Activated CD4-positive, alpha-beta T cell treated with anti-CD3 and anti-CD28 coated beads for 4 hours (primary cell): ENCODE measurements around the gene FHAD1.
"Not testable (repeated sequence)": the region's sequence is repeated elsewhere in the genome, so short reads cannot be mapped to it uniquely, and the experiment has no call there.

Experiments used
- DNase-seq, 2 donors: peaks; one replicate each; pipeline ENCODE4 v3.0.0-alpha.2; 2020

FHAD1 gene

DNA sequence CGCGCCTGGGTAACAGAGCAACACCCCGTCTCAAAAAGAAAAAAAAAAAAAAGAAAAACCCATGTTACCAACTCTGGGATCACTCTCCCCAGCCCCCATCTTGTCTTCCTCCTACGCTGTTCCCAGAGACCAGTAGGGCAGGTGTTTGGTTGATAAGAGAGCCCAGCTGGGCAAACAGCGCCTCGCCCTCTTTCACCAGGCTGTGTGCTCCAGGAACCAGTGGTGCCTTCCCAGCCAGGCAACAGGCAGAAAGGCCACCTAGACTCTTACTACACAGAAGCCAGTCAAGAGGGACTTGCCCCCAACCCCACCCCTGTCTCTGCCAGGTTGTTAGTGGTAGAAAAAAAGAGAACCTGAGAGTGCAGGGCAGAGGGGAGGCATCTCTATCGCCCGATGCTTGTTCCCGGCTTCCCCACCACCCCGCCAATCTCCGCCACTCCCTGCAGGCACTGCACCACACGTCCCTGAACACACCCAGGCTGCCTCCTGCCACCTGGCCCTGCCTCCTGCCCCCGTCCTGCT lies 177.2 kb downstream of the FHAD1 start:
- no peak for DNase-seq

- no peak for DNase-seq
These were observed 178.0 kb downstream of the FHAD1 start for GRCh38 chr1:15424981-15425380.

- DNase-seq = no peak
These were observed 178.5 kb downstream of the FHAD1 start for GRCh38 chr1:15425521-15425920.

DNA sequence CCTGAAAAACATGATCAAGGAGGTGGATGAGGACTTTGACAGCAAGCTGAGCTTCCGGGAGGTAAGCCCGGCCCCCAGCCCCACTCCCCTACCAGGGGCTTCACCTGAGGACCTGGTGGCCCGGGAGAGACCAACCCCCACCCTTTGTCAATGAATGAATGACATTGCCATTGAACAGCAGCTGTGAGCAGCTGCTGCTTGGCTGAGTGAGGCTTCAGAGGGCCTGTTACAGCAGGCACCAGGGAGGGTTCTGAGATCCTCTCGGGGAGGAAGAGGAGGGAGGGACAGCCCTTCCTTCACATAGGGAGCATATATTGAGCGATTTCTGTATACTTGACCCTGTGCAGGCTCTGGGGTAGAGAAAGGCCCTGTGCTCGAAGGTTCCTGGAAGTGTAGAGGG lies 178.9 kb downstream of the FHAD1 start:
- DNase-seq = no peak

GRCh38 chr1:15426492-15427279 lies 179.7 kb downstream of the FHAD1 start:
- no peak for DNase-seq

- no peak for DNase-seq
These were observed 180.2 kb downstream of the FHAD1 start for GRCh38 chr1:15427280-15427666.

DNA sequence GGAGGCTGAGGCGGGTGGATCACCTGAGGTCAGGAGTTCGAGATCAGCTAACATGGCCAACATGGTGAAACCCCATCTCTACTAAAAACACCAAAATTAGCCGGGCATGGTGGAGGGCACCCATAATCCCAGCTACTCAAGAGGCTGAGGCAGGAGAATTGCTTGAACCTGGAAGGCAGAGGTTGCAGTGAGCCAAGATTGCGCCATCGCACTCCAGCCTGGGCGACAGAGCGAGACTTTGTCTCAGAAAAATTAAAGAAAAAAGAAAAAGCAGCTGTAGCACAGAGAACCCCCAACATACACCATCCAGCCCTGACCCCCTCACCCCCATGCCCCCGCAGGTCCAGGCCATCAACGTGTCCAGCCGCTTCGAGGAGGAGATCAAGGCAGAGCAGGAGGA lies 181.2 kb downstream of the FHAD1 start:
- DNase-seq = not testable (repeated sequence)

GRCh38 chr1:15428815-15429435 lies 181.9 kb downstream of the FHAD1 start:
- no peak for DNase-seq

DNA sequence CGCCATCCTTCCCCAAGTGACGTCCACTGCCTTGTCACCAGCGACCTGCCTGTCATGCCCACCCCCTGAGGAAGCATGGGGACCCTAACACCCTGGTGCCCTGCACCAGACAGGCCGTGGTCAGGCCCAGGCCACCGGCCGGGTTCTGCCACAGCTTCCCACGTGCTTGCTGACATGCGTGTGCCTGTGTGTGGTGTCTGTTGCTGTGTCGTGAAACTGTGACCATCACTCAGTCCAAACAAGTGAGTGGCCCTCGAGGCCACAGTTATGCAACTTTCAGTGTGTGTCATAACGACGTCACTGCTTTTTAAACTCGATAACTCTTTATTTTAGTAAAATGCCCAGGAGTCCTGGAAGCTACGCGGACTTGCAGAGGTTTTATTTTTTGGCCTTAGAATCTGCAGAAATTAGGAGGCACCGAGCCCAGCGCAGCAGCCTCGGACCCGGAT lies 182.7 kb downstream of the FHAD1 start:
- DNase-seq = no peak

- DNase-seq = peak; percentile 63 to 80
These were observed 184.0 kb downstream of the FHAD1 start for GRCh38 chr1:15430787-15431570.

DNA sequence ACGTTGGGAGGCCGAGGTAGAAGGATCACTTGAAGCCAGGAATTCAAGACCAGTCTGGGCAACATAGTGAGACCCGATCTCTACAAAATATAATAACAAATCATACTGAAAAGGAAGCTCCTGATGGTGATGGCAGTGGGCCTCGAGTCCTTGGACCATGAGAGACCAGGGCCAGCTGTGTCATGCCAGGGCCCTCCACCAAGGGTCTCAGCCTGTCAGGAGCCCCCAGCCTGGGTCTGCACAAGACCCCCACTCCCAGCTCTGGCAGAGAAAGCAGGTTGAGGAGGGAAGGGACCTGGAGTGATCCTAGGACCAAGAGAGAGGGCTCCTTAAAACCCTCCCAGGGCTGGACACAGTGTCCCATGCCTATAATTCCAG lies 184.5 kb downstream of the FHAD1 start:
- no peak for DNase-seq

GRCh38 chr1:15432324-15432723 lies 185.3 kb downstream of the FHAD1 start:
- DNase-seq = no peak

GRCh38 chr1:15433471-15433870 lies 186.4 kb downstream of the FHAD1 start:
- no peak for DNase-seq

DNA sequence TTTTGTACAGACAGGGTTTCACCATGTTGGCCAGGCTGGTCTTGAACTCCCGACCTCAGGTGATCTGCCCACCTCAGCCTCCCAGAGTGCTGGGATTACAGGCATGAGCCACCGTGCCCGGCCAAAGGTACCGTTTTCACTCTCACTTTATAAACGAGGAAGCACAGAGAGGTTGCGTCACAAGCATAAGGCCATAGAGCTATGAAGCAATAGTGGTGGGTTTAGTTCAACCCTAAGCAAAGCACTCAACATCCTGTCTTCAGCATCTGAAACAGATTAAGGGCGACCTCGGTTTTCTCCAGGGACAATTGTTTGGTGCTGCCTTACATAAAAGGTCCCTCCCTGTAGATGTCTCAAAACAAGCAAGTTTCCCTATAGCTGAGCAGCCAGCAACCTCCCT lies 187.7 kb downstream of the FHAD1 start:
- not testable (repeated sequence) for DNase-seq

DNA sequence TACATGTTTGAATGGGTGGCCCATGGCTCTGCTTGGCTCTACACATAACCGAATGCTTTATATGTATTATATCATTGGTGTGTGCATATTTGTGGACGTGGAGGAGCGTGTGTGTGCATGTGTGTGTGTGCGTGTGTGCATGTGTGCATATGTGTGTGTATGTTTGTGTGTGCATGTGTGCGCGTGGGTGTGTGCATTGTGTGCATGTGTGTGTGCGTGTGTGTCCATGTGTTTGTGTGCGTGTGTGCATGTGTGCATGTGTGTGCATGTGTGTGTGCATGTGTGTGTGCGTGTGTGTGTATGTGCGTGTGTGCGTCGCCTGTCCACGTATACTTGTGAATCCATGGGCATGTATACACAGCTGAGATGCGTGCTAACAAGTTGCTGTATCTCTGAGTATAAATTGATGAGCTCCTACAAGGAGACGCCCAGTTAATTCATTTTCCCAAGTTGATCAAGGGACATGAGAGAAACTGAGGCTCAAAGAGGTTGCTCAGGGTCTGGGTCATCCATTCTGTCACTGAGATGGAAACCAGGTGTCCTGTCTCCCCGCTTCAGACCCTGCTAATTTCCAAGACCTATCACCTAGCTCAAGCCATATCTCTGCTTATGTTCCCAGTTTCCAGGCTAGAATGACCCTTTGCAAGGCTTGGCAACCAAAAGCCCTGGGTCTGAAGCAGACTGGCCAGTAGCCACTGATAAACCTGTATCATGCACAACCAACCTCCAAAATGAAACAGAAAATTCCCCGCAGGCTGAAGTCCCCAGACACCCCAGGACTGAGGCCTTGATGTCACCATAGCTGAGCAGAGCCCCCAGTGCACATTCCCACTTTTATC lies 188.4 kb downstream of the FHAD1 start:
- DNase-seq = no peak

GRCh38 chr1:15436881-15437442 lies 189.9 kb downstream of the FHAD1 start:
- no peak for DNase-seq

DNA sequence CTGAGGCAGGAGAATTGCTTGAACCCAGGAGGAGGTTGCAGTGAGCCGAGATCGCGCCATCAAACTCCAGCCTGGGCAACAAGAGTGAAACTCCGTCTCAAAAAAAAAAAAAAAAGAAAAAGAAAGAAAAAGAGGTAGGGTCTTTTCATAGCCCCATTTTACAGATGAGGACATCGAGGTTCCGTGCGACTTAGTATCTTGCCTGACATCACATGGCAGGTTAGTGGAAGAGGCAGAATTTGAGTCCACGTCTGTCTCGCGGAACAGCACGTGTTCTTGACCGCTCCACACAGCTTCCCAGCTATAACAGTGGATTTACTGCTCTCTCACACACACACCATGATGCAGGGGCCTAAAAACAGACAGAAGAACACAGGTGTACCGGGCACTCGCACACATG lies 192.3 kb downstream of the FHAD1 start:
- DNase-seq = no peak

DNA sequence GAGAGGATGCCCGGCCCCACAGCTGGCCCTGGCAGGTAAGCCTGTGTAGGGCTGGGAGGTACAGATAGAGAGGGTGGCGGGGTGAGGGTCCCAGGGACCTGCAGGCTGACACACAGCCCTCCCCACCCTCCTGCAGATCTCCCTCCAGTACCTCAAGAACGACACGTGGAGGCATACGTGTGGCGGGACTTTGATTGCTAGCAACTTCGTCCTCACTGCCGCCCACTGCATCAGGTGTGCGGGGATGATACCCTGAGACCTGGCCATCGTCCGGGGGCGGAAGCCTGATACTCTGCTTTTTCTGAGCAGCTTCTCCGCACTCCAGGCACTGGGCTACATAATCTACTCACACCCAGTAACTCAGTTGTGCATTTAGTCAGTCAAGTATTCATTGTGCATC lies 193.3 kb downstream of the FHAD1 start:
- DNase-seq = no peak

DNA sequence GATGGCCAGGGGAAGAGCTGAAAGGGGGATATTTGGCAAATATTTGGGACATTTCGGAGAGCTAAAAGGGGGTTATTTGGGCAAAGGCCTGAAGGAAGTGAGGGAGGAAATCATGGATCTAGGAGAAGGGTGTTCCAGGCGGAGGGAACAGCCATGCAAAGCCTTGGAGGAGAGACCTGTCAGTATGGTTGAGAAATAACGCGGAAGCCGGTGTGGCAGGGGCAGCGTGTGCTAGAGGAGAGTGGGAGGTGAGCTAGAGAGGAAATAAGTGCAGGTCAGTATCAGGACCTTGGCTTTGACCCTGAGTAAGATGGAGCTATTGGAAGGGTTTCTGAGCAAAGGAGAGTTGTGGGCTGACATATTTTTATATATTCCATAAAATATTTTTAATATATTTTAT lies 194.2 kb downstream of the FHAD1 start:
- no peak for DNase-seq

GRCh38 chr1:15442119-15442518 lies 195.1 kb downstream of the FHAD1 start:
- no peak for DNase-seq

- DNase-seq = no peak
These were observed 195.7 kb downstream of the FHAD1 start for GRCh38 chr1:15442759-15443158.

- DNase-seq = no peak
These were observed 196.3 kb downstream of the FHAD1 start for GRCh38 chr1:15443281-15443680.
